Measurements from ENCODE around the gene SYNPO2. TPM values are rescaled to one million over a fixed set of nuclear protein-coding genes. Genes with fewer than 3 reads are reported as not detected.

The SYNPO2 gene
- total and polyA plus RNA-seq, 2 of the 8 experiments (the other 6 are each of a cell fraction or from before 2014, with no cell fraction given): 0.50 to 4.2 TPM

- Histone ChIP-seq H3K4me2 (ENCODE audit: insufficient read depth in 1 of 2, low read depth in 2 of 2, low read length in 2 of 2) (no peak overlapping the region), H3K14ac (ENCODE audit: insufficient read length) (no peak overlapping the region), H3K4me1 (replicated peaks in 1 of 4; ENCODE audit: control insufficient read depth in 3 of 4, insufficient read depth in 4 of 4, low read length in 3 of 4) (no peaks in the 10 kb centered on the region), H3K4ac (replicated peaks; ENCODE audit: insufficient read length, low read depth, low read length) (no peak overlapping the region), H3K23ac (ENCODE audit: insufficient read length) (no peak overlapping the region), H4K8ac (ENCODE audit: extremely low read depth, insufficient read depth, low read length) (no peak overlapping the region), H3K18ac (ENCODE audit: extremely low read depth, low read length) (no peak overlapping the region), H2BK20ac (ENCODE audit: low read length) (no peak overlapping the region), H2AK5ac (ENCODE audit: low read depth, low read length) (no peak overlapping the region), H2BK5ac (ENCODE audit: low read depth, low read length) (no peak overlapping the region), H2BK15ac (ENCODE audit: low read length) (no peak overlapping the region), H2AFZ (ENCODE audit: low read length) (peak overlapping the region; percentile 39; the same call in 1 of the 2 replicates), H4K5ac (ENCODE audit: insufficient read length, low read depth, low read length) (no peak overlapping the region), H3K4me3 (ENCODE audit: extremely low read depth in 1 of 4, insufficient read depth in 2 of 4, low read depth in 3 of 4, low read length in 4 of 4) (no peak overlapping the region), H3K79me2 (ENCODE audit: control insufficient read depth in 1 of 2, insufficient read depth in 2 of 2, low read length in 2 of 2) (no peaks in the 10 kb centered on the region), H4K20me1 (replicated peaks in 1 of 2; ENCODE audit: control insufficient read depth in 1 of 2, insufficient read depth in 2 of 2, low read length in 2 of 2) (no peaks in the 10 kb centered on the region), H4K91ac (replicated peaks; ENCODE audit: insufficient read length, low read length) (no peak overlapping the region), H3K9ac (replicated peaks in 1 of 4; ENCODE audit: extremely low read depth in 1 of 4, low read depth in 3 of 4, low read length in 3 of 4) (no peak overlapping the region), H2BK12ac (ENCODE audit: low read depth, low read length) (no peak overlapping the region), H3K79me1 (ENCODE audit: low read depth, low read length) (no peaks in the 10 kb centered on the region), H3K27ac (ENCODE audit: low read depth, low read length) (no peak overlapping the region), H3K23me2 (ENCODE audit: low read depth, low read length) (no peaks in the 10 kb centered on the region), H3K56ac (replicated peaks; ENCODE audit: insufficient read length, low read depth, low read length) (no peak overlapping the region), H3K36me3 (ENCODE audit: control insufficient read depth in 2 of 4, insufficient read depth in 4 of 4, low read length in 3 of 4) (no peaks in the 10 kb centered on the region), H3K9me3 (ENCODE audit: insufficient read depth in 2 of 2, low read depth in 1 of 2, low read length in 1 of 2) (no peaks in the 10 kb centered on the region), H2BK120ac (replicated peaks; ENCODE audit: low read depth, low read length) (no peak overlapping the region), H3K27me3 (replicated peaks in 1 of 4; ENCODE audit: control insufficient read depth in 3 of 4, extremely low read depth in 1 of 4, insufficient read depth in 3 of 4, low read length in 3 of 4) (no peaks in the 10 kb centered on the region)
- WGBS, 2 experiments (ENCODE audit: extremely low coverage in 1 of 2, insufficient coverage in 1 of 2, insufficient read length in 1 of 2, insufficient replicate concordance in 2 of 2, low coverage in 1 of 2, low lambda C conversion rate in 2 of 2, missing lambda C conversion rate in 1 of 2): 84 to 100% methylated on average over 1 to 3 of the region's 3 CpGs
- ChIA-PET POLR2A (ENCODE audit: partially characterized antibody) (no interaction called here), CTCF (ENCODE audit: partially characterized antibody) (no interaction called here)
- DNase-seq (ENCODE audit: low read depth in 1 of 2, low spot score in 2 of 2) (no peak), FAIRE-seq (no peak)
- TF ChIP-seq CBX5 (IDR thresholded peaks at IDR 0.05; ENCODE audit: low read depth, low read length): no peak
- TF ChIP-seq TCF12 (IDR thresholded peaks at IDR 0.05; ENCODE audit: low read depth, low read length): no peak
- no peak for TF ChIP-seq PHF8 (conservative IDR thresholded peaks at IDR 0.05; ENCODE audit: low read depth, low read length)
- no peak for TF ChIP-seq TAF1 (IDR thresholded peaks at IDR 0.05; ENCODE audit: low read depth, low read length)
- no peak for TF ChIP-seq HDAC2 (IDR thresholded peaks at IDR 0.05; ENCODE audit: borderline replicate concordance in 1 of 2, low read depth in 2 of 2, low read length in 2 of 2)
- no peak for TF ChIP-seq CHD1 (IDR thresholded peaks at IDR 0.05; ENCODE audit: low read depth, low read length)
- no peak for TF ChIP-seq KDM4A (IDR thresholded peaks at IDR 0.05; ENCODE audit: low read depth, low read length, severe bottlenecking)
- TF ChIP-seq KDM1A (IDR thresholded peaks at IDR 0.05; ENCODE audit: borderline replicate concordance, low read length): no peak
- no peak for TF ChIP-seq SP1 (IDR thresholded peaks at IDR 0.05; ENCODE audit: low read depth, low read length)
- no peak for TF ChIP-seq SIX5 (IDR thresholded peaks at IDR 0.05; ENCODE audit: low read depth, low read length)
- TF ChIP-seq YY1 (IDR thresholded peaks at IDR 0.05; ENCODE audit: low read depth, low read length): no peak
- TF ChIP-seq RNF2 (IDR thresholded peaks at IDR 0.05; ENCODE audit: borderline replicate concordance, low read depth, low read length, missing control alignments, poor library complexity, severe bottlenecking): no peak
These were observed 193.3 kb downstream of the SYNPO2 start for GRCh38 chr4:119081943-119082342.

Measured in H1 (cell line).